GM12891 (cell line): Measurements from ENCODE around the gene PASK.

Experiments used
- DNase-seq: peaks from one replicate; pipeline ENCODE4 v3.0.0; 2011; ENCODE audit warnings: low spot score; ENCODE audit not compliant: insufficient read length
- FAIRE-seq: peaks from 2 replicates; lab custom pipeline; 2011; peaks lifted over from hg19 to GRCh38; lab: Jason Lieb, UNC
- PAX5 ChIP-seq: IDR thresholded peaks from 2 replicates; pipeline ENCODE4 v1.6.1; 2011; ENCODE audit warnings: low read length, moderate library complexity, mild to moderate bottlenecking; ENCODE audit not compliant: insufficient read depth, severe bottlenecking
- POLR2A ChIP-seq: IDR thresholded peaks from 2 replicates; pipeline ENCODE4 v1.6.1; 2011; ENCODE audit warnings: low read depth, low read length, control low read depth
- POLR2AphosphoS5 ChIP-seq: IDR thresholded peaks from 2 replicates; pipeline ENCODE4 v1.6.1; 2011; ENCODE audit warnings: low read depth, low read length, control low read depth
- POU2F2 ChIP-seq: IDR thresholded peaks from 2 replicates; pipeline ENCODE4 v1.6.1; 2011; ENCODE audit warnings: low read depth, mild to moderate bottlenecking, control low read depth, low read length, moderate library complexity
- SPI1 ChIP-seq: IDR thresholded peaks from 2 replicates; pipeline ENCODE4 v1.6.1; 2011; ENCODE audit warnings: low read depth, low read length, control low read depth
- TAF1 ChIP-seq: IDR thresholded peaks from 2 replicates; pipeline ENCODE4 v1.6.1; 2011; ENCODE audit warnings: low read depth, low read length, control low read depth

PASK gene

GRCh38 chr2:241149675-241149924 lies 328 bp upstream of the PASK start:
- TF ChIP-seq POLR2AphosphoS5, result no peak
- no peak for TF ChIP-seq POLR2A
- no peak for TF ChIP-seq PAX5
- no peak for TF ChIP-seq SPI1
- TF ChIP-seq TAF1, result 0 out of 2 replicates have a peak, but pooled peaks have one; percentile 13
- TF ChIP-seq POU2F2, result 0 out of 2 replicates have a peak, but pooled peaks have one; percentile 5
- no peak for DNase-seq

GRCh38 chr2:241148239-241148638 lies 1.0 kb downstream of the PASK start:
- no peak for TF ChIP-seq PAX5
- TF ChIP-seq POLR2A, result no peak
- TF ChIP-seq POU2F2, result no peak
- no peak for TF ChIP-seq SPI1
- no peak for TF ChIP-seq POLR2AphosphoS5
- TF ChIP-seq TAF1, result no peak
- DNase-seq (no peak), FAIRE-seq (peak; percentile 75)

More at GRCh38 chr2:241149675-241149924, 328 bp upstream of the PASK start:
- FAIRE-seq, result no peak

GRCh38 chr2:241147336-241147735 lies 1.9 kb downstream of the PASK start:
- TF ChIP-seq POLR2AphosphoS5 (no peak), SPI1 (no peak), POLR2A (no peak), PAX5 (no peak)
- FAIRE-seq (no peak), DNase-seq (no peak)

GRCh38 chr2:241146286-241146685 lies 3.0 kb downstream of the PASK start:
- no peak for TF ChIP-seq TAF1
- no peak for TF ChIP-seq POU2F2
- no peak for TF ChIP-seq POLR2A
- TF ChIP-seq PAX5, result no peak
- TF ChIP-seq SPI1, result peak; percentile 56
- TF ChIP-seq POLR2AphosphoS5, result no peak
- FAIRE-seq, result no peak

GRCh38 chr2:241142593-241142992 lies 6.7 kb downstream of the PASK start:
- DNase-seq (no peak), FAIRE-seq (no peak)
- TF ChIP-seq POLR2AphosphoS5 (no peak), POLR2A (no peak), POU2F2 (no peak), PAX5 (no peak)

More at GRCh38 chr2:241146286-241146685, 3.0 kb downstream of the PASK start:
- DNase-seq, result no peak

GRCh38 chr2:241142063-241142462 lies 7.2 kb downstream of the PASK start:
- no peak for TF ChIP-seq POU2F2
- no peak for TF ChIP-seq PAX5
- peak; percentile 20; the same call in 1 of the 2 replicates for TF ChIP-seq SPI1
- TF ChIP-seq POLR2A, result no peak
- TF ChIP-seq TAF1, result no peak
- TF ChIP-seq POLR2AphosphoS5, result no peak
- DNase-seq, result no peak
- no peak for FAIRE-seq

GRCh38 chr2:241141214-241141770 lies 8.0 kb downstream of the PASK start:
- no peak for FAIRE-seq

GRCh38 chr2:241140445-241140840 lies 8.8 kb downstream of the PASK start:
- FAIRE-seq (no peak), DNase-seq (no peak)
- TF ChIP-seq POLR2A (no peak), POLR2AphosphoS5 (no peak), PAX5 (no peak), SPI1 (no peak), TAF1 (no peak), POU2F2 (no peak)

More at GRCh38 chr2:241141214-241141770, 8.0 kb downstream of the PASK start:
- DNase-seq, result no peak
- TF ChIP-seq PAX5 (no peak), TAF1 (no peak), POLR2AphosphoS5 (no peak), POU2F2 (no peak), POLR2A (no peak), SPI1 (no peak)

- FAIRE-seq, result no peak
- no peak for DNase-seq
- TF ChIP-seq POLR2AphosphoS5 (no peak), POLR2A (no peak), SPI1 (no peak), PAX5 (no peak), POU2F2 (no peak), TAF1 (no peak)
Measured at GRCh38 chr2:241139531-241140444, 9.5 kb downstream of the PASK start.

- FAIRE-seq, result no peak
- DNase-seq, result no peak
- TF ChIP-seq PAX5 (no peak), POLR2AphosphoS5 (no peak), POU2F2 (no peak), POLR2A (no peak), TAF1 (no peak), SPI1 (no peak)
Measured at GRCh38 chr2:241138471-241138870, 10.8 kb downstream of the PASK start.
